Central memory CD8-positive, alpha-beta T cell (primary cell): ENCODE measurements around the gene DPP6.

Experiments used
- ATAC-seq: fragments of 150-1000 bp; cut with Tn5 transposase; replicated peaks from 2 replicates; pipeline ENCODE4 v1.10.0; 2022; ENCODE audit warnings: mild to moderate bottlenecking, moderate FRiP score, moderate number of reproducible peaks; ENCODE audit not compliant: poor library complexity, severe bottlenecking; ENCODE audit errors: extremely low read depth
- DNase-seq, 2 donors: peaks; one replicate each; pipeline ENCODE4 v3.0.0; 2021; ENCODE audit warnings: low spot score in 2 of 2
- H3K27ac Mint-ChIP-seq: one replicate; pipeline ENCODE4 v1.8.0; 2022; ENCODE audit warnings: low read depth, mild to moderate bottlenecking, moderate library complexity, mixed read lengths
- H3K27me3 Mint-ChIP-seq: one replicate; pipeline ENCODE4 v1.8.0; 2022; ENCODE audit warnings: mixed read lengths
- H3K36me3 Mint-ChIP-seq: one replicate; pipeline ENCODE4 v1.8.0; 2022; ENCODE audit warnings: mild to moderate bottlenecking, moderate library complexity, mixed read lengths; ENCODE audit not compliant: insufficient read depth
- H3K4me1 Mint-ChIP-seq: one replicate; pipeline ENCODE4 v1.8.0; 2022; ENCODE audit warnings: mixed read lengths
- H3K4me3 Mint-ChIP-seq: one replicate; pipeline ENCODE4 v1.8.0; 2022; ENCODE audit warnings: mild to moderate bottlenecking, moderate library complexity, mixed read lengths
- H3K9me3 Mint-ChIP-seq: one replicate; pipeline ENCODE4 v1.8.0; 2022; ENCODE audit warnings: mixed read lengths

DPP6 gene

GRCh38 chr7:154856733-154857132 lies 804.5 kb downstream of the DPP6 start:
- no peak overlapping the region for H3K4me3 Mint-ChIP-seq
- no peaks in the 10 kb centered on the region for H3K36me3 Mint-ChIP-seq
- no peaks in the 10 kb centered on the region for H3K9me3 Mint-ChIP-seq
- H3K27ac Mint-ChIP-seq = no peak overlapping the region
- DNase-seq = no peak
- no peak for ATAC-seq
- no peaks in the 10 kb centered on the region for H3K4me1 Mint-ChIP-seq
- H3K27me3 Mint-ChIP-seq = peaks cover 15% of the 10 kb centered on the region

GRCh38 chr7:154857240-154857639 lies 805.0 kb downstream of the DPP6 start:
- no peak for ATAC-seq
- no peak for DNase-seq
- no peaks in the 10 kb centered on the region for H3K9me3 Mint-ChIP-seq
- peaks cover 10% of the 10 kb centered on the region for H3K27me3 Mint-ChIP-seq
- H3K36me3 Mint-ChIP-seq = no peaks in the 10 kb centered on the region
- no peaks in the 10 kb centered on the region for H3K4me1 Mint-ChIP-seq
- H3K27ac Mint-ChIP-seq = no peak overlapping the region
- H3K4me3 Mint-ChIP-seq = no peak overlapping the region

GRCh38 chr7:154857728-154858681 lies 805.8 kb downstream of the DPP6 start:
- Mint-ChIP-seq H3K4me3 (no peak overlapping the region), H3K36me3 (no peaks in the 10 kb centered on the region), H3K4me1 (no peaks in the 10 kb centered on the region), H3K27ac (no peak overlapping the region), H3K27me3 (peaks cover 2% of the 10 kb centered on the region), H3K9me3 (no peaks in the 10 kb centered on the region)
- no peak for ATAC-seq
- no peak for DNase-seq

- Mint-ChIP-seq H3K4me1 (no peaks in the 10 kb centered on the region), H3K36me3 (no peaks in the 10 kb centered on the region), H3K9me3 (no peaks in the 10 kb centered on the region), H3K27me3 (peaks cover 7% of the 10 kb centered on the region), H3K4me3 (no peak overlapping the region), H3K27ac (no peak overlapping the region)
- DNase-seq (no peak), ATAC-seq (no peak)
Observed at GRCh38 chr7:154858836-154859537, 806.8 kb downstream of the DPP6 start.

- H3K9me3 Mint-ChIP-seq = no peaks in the 10 kb centered on the region
- DNase-seq = no peak
- H3K27me3 Mint-ChIP-seq = peaks cover 8% of the 10 kb centered on the region
- no peak overlapping the region for H3K27ac Mint-ChIP-seq
- H3K36me3 Mint-ChIP-seq = no peaks in the 10 kb centered on the region
- no peaks in the 10 kb centered on the region for H3K4me1 Mint-ChIP-seq
- no peak overlapping the region for H3K4me3 Mint-ChIP-seq
- ATAC-seq = no peak
Observed at GRCh38 chr7:154859747-154860620, 807.8 kb downstream of the DPP6 start.

GRCh38 chr7:154860621-154861375 lies 808.6 kb downstream of the DPP6 start:
- DNase-seq = no peak
- ATAC-seq = no peak
- H3K4me1 Mint-ChIP-seq = no peaks in the 10 kb centered on the region
- no peaks in the 10 kb centered on the region for H3K36me3 Mint-ChIP-seq
- no peak overlapping the region for H3K4me3 Mint-ChIP-seq
- no peaks in the 10 kb centered on the region for H3K9me3 Mint-ChIP-seq
- H3K27me3 Mint-ChIP-seq = peaks cover 8% of the 10 kb centered on the region
- H3K27ac Mint-ChIP-seq = no peak overlapping the region

- no peaks in the 10 kb centered on the region for H3K4me1 Mint-ChIP-seq
- H3K36me3 Mint-ChIP-seq = no peaks in the 10 kb centered on the region
- no peak overlapping the region for H3K4me3 Mint-ChIP-seq
- no peak for DNase-seq
- H3K27me3 Mint-ChIP-seq = peaks cover 12% of the 10 kb centered on the region
- ATAC-seq = no peak
- H3K27ac Mint-ChIP-seq = no peak overlapping the region
- H3K9me3 Mint-ChIP-seq = no peaks in the 10 kb centered on the region
Observed at GRCh38 chr7:154861589-154861988, 809.4 kb downstream of the DPP6 start.

GRCh38 chr7:154862153-154862791 lies 810.1 kb downstream of the DPP6 start:
- H3K4me3 Mint-ChIP-seq = no peak overlapping the region
- DNase-seq (no peak), ATAC-seq (no peak)
- no peak overlapping the region for H3K27ac Mint-ChIP-seq
- H3K36me3 Mint-ChIP-seq = no peaks in the 10 kb centered on the region
- no peaks in the 10 kb centered on the region for H3K9me3 Mint-ChIP-seq
- peaks cover 19% of the 10 kb centered on the region for H3K27me3 Mint-ChIP-seq
- H3K4me1 Mint-ChIP-seq = no peaks in the 10 kb centered on the region

- Mint-ChIP-seq H3K36me3 (no peaks in the 10 kb centered on the region), H3K4me1 (peaks cover 1% of the 10 kb centered on the region), H3K9me3 (no peaks in the 10 kb centered on the region), H3K27ac (no peak overlapping the region), H3K27me3 (peaks cover 36% of the 10 kb centered on the region), H3K4me3 (no peak overlapping the region)
- no peak for DNase-seq
- ATAC-seq = no peak
Observed at GRCh38 chr7:154863766-154864522, 811.7 kb downstream of the DPP6 start.

- Mint-ChIP-seq H3K27me3 (peaks cover 42% of the 10 kb centered on the region), H3K27ac (no peak overlapping the region), H3K9me3 (no peaks in the 10 kb centered on the region), H3K4me3 (no peak overlapping the region), H3K4me1 (peaks cover 5% of the 10 kb centered on the region), H3K36me3 (no peaks in the 10 kb centered on the region)
- ATAC-seq = no peak
- DNase-seq = no peak
Observed at GRCh38 chr7:154864523-154864891, 812.3 kb downstream of the DPP6 start.

- H3K4me3 Mint-ChIP-seq = no peak overlapping the region
- peaks cover 5% of the 10 kb centered on the region for H3K4me1 Mint-ChIP-seq
- H3K27me3 Mint-ChIP-seq = peaks cover 48% of the 10 kb centered on the region
- no peaks in the 10 kb centered on the region for H3K36me3 Mint-ChIP-seq
- no peaks in the 10 kb centered on the region for H3K9me3 Mint-ChIP-seq
- DNase-seq (no peak), ATAC-seq (no peak)
- no peak overlapping the region for H3K27ac Mint-ChIP-seq
Observed at GRCh38 chr7:154865984-154866685, 813.9 kb downstream of the DPP6 start.
